HG03521 (cell line): ENCODE results near the gene STYXL1.
"Not testable (repeated sequence)": the region's sequence is repeated elsewhere in the genome, so short reads cannot be mapped to it uniquely, and the experiment has no call there.

Experiments
- ATAC-seq: cut with Tn5 transposase; IDR thresholded peaks from one replicate; pipeline ENCODE4 v1.9.1; 2021; ENCODE audit warnings: mild to moderate bottlenecking, moderate library complexity; ENCODE audit not compliant: unreplicated experiment

The STYXL1 gene

DNA sequence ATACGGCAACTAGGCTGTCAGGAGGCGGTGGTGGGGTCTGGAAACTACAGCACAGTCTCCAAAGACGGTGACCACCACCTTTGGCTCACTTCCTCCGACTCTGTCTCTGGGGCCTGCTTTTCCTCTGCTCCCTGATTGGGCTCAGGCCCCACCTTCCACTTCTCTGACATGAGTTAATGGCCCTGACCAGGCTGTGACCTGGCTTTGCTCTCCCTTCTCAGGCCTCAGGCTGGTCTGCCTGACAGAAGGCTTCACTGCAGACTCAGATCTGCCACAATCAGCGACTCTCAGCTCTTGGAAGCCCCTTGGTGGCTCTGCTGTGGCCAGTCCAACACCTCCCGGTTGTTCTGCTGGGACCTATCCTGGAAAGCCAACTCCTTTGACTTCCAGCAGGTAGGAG lies 7.7 kb downstream of the STYXL1 start:
- ATAC-seq, result no peak

DNA sequence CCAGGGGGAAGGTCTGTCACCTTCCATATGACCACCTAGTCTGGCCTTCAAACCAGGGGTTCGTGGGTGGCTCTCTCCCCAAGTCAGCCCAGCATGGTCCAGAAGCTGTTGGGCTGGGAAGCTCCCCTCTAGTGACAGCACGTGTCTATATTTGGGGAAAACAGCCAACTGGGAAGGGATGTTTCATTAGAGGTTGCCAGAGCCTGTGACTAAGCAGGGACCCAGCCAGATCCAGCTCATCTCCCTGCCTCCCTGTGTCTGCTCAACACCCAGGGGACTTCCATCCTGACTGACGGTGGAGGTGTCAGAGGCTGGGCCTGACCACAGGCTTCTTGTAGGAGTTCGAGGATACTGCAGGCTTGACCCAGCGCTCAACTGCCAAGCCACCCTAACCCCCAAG lies 10.5 kb downstream of the STYXL1 start:
- no peak for ATAC-seq

DNA sequence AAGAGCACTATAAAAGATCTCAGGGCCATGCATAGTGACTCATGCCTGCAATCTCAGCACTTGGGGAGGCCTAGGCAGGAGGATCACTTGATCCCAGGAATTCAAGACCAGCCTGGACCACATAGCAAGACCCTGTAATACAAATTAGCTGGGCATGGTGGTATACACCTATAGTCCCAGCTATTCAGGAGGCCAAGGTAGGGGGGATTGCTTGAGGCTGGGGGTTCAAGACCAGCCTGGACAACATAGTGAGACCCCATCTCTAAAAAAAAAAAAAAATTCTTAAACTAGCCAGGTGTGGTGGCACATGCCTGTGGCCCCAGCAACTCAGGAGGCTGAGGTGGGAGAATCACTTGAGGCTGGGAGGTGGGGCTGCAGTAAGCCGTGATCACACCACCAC lies 15.8 kb downstream of the STYXL1 start:
- ATAC-seq, result no peak

DNA sequence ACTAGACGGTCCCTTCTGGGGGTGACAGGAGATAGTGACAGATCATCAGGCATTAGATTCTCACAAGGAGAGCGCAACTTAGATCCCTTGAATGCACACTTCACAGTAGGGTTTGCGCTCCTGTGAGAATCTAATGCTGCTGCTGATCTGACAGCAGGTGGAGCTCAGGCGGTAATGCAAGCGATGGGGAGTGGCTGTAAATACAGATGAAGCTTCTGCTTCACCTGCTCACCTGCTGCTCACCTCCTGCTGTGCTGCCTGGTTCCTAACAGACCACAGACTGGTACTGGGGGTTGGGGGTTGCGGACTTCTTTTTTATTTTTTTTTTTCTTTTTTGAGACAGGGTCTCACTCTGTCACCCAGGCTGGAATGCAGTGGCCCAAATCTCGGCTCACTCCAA lies 18.1 kb downstream of the STYXL1 start:
- ATAC-seq, result not testable (repeated sequence)

DNA sequence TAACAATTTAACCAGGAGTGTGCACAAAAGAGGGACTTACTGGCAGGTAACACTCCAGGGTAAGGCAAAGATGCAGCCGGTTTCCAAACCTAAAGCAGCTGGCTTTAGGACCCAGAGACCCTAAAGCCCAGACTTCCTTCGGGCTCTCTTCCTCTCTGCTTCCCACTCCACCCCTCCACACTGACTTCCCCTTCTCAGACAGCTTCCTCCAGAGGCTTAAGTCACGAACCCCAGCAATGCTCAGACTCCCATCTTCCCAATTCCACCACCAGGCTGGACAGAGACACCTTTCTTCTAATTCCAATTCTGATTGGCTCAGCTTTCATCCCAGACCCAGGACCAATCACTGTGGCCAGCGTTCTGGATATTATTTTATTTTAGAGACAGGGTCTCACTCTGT lies 24.8 kb downstream of the STYXL1 start:
- no peak for ATAC-seq

DNA sequence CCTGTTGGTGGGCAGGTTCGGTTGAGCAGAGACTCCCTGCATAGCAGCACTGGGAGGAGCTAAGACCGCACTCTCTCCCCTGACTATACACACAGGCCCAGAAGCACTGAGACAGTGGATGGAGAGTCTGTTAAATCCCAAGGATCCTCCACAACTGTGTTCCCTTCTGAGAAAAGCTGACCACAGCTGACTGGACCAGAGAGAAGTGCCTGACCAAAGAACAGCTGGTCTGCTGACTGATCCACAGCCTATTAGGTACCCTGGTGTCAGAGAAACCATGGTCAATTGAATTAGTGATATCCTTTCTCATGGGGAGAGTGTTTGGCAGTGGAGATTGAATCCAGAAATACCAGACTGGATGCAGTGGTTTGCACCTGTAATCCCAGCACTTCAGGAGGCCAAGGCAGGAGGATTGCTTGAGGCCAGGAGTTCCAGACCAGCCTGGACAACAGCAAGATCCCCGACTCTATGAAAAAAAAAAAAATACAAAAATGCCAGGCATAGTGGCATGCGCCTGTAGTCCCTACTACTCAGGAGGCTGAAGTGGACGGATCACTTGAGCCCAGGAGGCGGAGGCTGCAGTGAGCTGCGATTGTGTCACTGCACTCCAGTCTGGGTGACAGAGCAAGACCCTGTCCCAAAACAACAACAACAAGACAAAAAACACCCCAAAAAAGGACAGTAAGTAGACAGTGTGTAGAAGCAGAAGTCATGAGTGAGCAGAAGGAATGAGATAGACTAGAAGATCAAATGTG lies 25.6 kb downstream of the STYXL1 start:
- ATAC-seq, result no peak

DNA sequence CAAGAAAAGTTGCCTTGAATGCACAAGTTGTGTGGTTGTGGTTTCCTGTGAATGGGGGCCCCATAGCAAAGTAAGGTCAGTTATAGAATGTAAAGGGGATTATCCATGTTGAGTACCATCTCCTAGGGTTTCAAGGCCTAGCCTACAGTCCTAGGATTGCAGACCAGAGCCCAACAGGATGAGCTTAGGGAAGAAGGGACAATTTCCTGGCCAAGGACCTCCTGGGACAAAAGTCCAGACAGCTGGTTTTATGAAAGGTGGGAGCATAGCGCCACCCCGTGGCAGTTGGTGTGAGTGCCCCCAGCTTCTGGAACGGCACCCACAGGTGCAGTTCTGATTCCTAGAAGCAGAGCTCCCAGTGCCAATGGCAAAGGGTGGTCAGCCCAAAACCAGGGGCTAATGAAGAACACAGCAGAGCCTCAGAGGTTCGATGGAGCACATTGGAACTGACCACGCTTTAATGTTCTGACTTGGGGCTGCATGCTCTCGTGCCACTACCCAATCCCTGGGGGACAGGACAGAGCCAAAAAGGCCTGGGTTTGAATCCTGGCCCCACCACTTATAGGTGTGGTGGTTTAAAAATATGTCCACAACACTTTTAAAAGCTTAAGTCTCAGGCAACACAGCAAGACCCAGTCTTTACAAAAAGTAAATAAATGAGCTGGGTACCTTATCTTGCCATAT lies 27.6 kb downstream of the STYXL1 start:
- ATAC-seq, result no peak

DNA sequence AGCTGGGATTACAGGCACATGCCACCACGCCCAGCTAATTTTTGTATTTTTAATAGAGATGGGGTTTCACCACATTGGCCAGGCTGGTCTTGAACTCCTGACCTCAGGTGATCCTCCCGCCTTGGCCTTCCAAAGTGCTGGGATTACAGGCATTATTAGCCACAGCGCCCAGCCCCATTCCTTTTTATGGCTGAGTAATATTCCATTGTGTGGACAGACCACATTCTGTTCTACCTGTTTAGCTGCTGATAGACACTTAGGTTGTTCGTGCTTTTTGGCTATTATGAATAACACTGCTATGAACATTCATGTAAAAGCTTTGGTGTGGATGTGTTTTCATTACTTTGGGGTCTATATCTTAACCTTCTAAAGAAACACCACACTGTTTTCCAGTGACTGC lies 29.3 kb downstream of the STYXL1 start:
- ATAC-seq, result not testable (repeated sequence)

DNA sequence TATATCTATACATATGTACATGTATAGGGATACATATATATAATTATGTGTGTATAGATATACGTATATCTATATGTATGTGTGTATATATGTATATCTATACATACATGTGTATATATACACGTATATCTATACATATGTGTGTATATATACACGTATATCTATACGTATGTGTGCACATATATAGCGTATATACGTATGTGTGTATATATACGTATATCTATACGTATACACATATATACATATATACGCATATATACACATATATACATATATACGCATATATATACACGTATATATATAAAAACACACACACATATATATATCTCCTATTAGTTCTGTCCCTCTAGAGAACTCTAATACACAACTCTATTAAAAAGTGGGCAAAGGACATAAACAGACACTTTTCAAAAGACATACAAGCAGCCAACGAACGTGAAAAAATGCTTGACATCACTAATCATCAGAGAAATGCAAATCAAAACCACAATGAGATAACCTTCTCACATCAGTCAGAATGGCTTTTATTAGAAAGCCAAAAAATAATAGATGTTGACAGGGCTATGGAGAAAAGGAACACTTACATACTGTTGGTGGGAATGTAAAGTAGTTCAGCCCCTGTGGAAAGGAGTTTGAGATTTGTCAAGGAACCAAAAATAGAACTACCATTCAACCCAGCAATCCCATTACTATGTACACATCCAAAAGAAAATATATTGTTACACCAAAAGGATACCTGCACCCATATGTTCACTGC lies 31.4 kb downstream of the STYXL1 start:
- no peak for ATAC-seq

DNA sequence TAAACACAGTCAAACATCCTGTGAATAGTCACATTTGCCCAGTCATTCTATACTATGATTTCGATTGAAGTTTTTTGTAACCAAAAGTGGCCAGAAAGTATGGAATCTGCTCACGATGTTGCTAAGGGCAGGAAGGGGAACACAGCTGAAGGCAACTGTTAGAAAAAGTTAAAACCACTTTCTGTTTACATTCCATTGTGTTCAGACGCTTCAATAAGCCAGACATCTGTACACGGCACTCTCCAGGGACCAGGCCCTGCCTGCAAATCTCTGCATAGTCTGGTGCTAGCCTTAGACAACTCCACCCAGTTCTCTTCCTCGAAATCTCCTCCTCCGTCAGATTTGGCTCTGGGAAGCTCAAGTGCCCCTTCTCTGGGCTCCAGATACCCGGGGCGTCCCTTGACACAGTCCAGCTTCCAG lies 36.3 kb downstream of the STYXL1 start:
- ATAC-seq, result no peak

DNA sequence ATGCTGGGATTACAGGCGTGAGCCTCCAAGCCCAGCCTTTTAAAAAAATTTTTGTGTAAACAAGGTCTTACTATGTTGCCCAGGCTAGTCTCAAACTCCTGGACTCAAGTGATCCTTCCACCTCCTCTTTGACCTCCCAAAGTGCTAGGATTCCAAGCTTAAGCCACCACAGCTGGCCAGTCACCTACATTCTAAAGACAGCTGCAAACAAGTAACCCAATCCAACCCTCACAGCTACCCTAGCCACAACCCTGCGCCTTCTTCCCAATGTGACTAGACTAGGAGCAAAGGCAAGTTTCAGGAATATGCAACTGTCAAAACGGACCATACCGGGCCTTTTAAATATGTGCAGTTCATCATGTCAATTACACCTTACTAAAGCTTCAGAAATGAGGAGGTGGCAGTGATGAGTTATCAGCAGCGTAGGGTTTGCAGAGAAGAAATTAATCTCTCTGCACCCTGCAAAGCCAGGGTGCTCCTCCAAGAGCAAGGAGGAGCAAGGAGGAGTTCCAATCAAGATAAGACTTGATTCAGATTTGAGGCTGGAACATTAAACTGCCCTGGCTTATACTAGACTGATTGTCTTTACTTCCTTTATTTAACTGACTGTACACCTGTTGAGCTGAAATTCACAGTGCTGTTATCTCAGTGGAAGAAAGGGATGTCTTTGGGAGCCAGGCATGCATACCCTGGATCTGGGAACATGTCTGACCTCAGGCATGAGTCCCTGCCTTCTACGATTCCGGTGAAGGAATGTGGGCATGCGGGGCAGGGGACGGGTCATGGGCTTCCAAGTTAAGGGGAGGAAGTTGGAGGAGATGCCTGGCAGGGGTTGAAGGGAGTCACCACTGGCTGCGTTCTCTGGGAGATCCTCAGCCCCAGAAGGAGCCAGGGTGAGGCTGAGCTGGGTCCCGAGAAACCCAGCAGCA lies 37.9 kb downstream of the STYXL1 start:
- no peak for ATAC-seq

DNA sequence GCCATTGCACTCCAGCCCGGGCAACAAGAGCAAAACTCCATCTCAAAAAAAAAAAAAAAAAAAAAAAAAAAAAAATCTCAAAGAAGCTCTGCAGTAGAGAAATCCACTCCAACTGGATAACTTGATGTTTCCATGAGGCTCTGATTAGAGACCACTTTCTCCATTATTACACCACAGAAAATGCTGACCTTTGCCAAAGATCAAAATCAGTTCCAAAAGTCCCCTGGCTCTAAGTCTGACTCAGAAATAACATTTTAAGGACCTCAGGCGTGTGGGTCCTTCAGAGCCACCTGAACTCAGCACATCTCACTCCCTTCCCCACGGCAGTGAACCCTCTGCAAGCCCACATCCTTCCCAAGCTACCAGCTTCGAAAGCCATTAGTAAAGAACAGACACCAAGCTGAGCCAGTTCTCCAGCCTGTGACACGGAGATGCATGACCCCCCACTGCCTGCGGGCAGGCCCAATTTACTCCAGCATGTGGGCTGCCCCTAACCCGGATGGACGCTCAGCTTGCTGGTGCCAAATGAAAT lies 39.6 kb downstream of the STYXL1 start:
- no peak for ATAC-seq

DNA sequence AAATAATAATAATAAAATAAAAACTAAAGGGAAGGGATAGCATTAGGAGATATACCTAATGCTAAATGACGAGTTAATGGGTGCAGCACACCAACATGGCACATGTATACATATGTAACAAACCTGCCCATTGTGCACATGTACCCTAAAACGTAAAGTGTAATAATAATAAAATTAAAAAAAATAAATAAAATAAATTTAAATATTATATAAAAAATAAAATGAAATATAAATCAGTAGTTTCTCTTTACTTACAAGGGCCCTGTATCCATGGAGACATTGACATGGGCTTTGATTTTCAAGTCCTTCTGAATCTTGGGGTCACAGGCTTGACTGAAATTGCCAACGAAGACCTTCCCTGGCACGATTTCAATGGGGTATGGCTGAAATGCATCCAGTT lies 42.8 kb downstream of the STYXL1 start:
- not testable (repeated sequence) for ATAC-seq

DNA sequence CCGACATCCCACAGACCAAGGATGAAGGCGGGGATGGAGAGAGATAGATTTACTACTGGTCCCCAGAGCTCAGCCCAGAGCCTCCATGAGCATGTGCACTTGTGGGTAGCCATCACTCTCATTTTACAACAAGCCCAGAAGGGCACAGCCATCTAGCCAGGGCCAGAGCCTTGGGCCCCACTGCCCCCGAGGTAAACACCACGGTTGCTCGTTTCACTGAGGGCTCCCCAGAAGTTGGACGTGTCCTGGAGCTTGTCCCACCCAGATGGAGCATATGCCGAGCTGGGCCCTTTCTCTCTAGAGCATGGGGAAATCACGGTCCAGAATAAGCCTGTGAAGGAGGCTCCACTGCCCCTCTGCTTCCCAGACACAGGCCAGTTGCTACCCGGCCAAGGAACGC lies 44.4 kb downstream of the STYXL1 start:
- no peak for ATAC-seq

DNA sequence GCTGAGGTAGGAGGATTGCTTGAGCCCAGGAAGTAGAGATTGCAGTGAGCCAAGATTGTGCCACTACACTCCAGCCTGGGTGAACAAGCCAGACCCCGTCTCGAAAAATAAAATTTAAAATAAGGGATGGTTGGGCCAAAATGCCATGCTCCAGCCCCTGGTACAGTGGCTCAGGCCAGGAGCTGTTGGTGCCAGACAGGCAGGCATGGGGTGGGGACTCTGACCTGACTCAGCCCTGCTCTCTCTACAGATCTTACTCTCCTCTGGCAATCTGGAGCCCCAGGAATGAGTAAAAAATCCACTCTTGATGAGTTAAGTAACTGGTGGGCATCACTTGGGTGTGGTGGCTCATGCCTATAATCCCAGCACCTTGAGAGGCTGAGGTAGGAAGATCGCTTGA lies 45.0 kb downstream of the STYXL1 start:
- ATAC-seq, result no peak

DNA sequence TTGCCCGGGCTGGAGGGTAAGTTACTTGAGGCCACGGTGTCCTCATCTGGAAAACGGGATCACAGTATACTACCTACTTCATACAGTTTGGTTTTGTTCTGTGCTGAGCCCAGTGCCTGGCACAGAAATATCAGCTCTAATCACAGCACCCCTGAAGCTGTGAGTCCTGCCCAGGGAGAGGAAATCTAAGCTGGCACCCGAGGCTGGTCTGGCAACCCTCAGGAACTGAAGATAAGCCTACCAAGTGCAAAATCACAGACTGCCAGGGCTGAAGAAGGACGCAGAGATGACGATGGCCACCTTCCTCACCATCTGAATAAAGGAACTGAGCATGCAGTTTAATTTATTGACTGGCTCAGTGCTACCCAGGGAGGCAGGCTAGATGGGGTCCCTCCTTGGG lies 45.7 kb downstream of the STYXL1 start:
- ATAC-seq, result no peak

DNA sequence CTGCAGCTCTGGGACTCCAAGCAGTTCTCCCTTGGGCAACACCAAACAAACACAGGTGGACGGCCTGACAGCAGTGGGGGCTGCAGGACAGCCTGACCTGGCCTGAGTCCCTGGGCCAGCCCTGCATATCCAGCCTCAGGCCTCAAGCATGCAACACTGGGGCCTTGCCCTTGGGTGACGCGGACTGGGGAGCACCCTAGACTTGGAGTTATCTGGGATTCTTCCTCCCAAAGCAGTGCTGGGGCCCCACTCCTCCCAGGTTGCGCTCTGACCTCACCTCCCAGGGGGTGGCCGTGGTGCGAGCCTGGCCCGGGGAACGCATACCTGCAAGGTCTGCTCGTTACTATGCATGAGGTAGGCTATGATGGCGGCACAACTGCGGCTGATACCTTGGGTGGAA lies 47.2 kb downstream of the STYXL1 start:
- no peak for ATAC-seq

DNA sequence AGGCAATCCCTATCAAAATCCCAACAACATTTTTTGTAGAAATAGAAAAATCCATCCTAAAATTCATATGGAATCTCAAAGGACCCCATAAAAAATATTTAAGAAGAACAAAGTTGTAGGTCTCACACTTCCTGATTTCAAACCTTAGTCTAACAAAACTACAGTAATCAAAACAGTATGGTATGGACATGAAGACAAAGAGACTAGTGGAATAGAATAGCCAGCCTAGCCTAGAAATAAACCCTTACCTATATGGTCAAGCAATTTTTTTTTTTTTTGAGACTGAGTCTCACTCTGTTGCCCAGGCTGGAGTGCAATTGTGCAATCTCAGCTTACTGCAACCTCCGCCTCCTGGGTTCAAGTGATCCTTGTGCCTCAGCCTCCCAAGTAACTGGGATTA lies 49.8 kb downstream of the STYXL1 start:
- no peak for ATAC-seq

DNA sequence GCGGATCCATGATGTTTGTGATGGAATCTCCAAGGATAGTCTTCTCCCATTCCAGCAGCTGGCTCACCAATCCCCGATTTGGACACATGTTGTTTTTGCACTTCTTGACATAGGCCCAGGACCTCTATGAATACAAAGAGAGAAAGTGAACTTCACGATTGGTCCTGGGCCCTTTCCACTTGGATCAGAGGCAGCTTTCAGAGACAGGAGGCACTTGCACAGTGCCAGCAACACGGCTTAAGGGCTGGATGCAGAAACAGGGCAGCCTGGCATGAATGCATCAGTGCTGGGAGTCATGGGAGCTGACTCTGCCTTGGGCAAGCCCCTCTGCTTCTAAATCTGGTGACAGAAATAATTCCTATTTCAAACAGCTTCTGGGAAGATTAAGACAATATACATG lies 51.3 kb downstream of the STYXL1 start:
- ATAC-seq, result no peak

DNA sequence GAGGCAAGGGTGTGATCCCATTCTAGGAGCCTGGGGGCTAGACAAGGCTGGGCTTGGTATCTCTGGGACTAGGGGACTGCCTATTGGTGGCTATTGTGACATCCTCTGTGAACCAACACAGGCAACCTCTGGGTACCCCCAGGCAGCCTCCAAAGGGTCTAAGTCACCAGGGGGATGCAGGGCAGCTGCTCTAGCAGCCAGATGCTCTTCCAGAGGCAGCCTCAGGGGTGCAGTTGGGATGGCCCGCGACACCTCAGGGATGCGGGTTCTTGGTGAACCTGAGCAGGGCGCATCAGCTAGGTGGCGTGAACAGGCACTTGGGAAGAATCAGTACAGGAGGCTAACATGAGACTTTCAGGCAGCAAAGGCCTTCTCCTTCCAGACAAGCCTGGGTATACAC lies 51.8 kb downstream of the STYXL1 start:
- no peak for ATAC-seq

DNA sequence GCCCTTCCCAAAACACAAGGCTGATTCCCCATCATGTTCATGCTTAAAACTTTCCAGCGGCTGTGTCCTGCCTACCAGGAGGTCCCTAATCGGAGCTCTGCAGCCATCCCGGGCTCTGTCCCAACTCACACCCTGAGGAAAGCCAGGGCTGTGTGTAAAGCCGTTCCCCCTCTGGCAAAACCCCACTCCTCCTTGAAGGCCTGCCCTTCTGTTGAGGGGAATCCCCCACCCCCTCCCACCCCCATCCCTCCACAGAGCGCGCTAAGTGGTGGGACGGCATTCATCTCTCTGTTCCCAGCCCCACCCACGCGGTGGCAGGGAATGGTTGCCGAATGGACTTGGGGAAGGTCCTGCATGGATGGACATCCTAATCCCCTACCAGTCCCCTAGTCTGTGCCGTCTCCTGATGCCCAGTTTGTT lies 52.7 kb downstream of the STYXL1 start:
- no peak for ATAC-seq
